ENCODE results near the gene PNLIPRP2. TPM values are rescaled to one million over a fixed set of nuclear protein-coding genes. Genes with fewer than 3 reads are reported as not detected.

Gene PNLIPRP2
- total and polyA plus RNA-seq, 2 experiments from 2014 or later: 16.7 to 21.1 TPM

DNA sequence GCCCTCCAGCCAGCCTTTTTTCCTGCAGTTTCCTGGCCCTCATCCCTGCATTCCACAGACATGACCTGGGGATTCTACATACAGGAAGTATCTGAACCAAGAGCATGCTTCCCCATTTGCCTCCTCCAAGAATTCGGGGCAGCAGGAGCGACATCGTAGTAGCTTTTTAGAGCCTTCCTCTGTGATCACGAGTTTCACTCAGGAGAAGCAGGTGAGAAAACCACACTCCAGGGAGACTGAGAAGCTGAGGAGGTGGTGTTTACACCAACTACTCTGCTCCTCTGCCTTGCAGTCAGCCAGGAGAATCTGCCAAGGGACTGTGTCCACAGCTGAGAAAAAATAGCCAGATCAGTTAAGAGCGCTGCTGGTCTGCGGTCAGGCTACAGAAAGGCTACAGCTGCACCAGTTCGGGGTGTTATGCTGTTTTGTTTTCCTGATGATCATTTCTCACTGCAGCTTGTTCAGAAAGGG is 67.5 kb downstream of the PNLIPRP2 start:
- H2AFZ ChIP-seq: no peak overlapping the region

DNA sequence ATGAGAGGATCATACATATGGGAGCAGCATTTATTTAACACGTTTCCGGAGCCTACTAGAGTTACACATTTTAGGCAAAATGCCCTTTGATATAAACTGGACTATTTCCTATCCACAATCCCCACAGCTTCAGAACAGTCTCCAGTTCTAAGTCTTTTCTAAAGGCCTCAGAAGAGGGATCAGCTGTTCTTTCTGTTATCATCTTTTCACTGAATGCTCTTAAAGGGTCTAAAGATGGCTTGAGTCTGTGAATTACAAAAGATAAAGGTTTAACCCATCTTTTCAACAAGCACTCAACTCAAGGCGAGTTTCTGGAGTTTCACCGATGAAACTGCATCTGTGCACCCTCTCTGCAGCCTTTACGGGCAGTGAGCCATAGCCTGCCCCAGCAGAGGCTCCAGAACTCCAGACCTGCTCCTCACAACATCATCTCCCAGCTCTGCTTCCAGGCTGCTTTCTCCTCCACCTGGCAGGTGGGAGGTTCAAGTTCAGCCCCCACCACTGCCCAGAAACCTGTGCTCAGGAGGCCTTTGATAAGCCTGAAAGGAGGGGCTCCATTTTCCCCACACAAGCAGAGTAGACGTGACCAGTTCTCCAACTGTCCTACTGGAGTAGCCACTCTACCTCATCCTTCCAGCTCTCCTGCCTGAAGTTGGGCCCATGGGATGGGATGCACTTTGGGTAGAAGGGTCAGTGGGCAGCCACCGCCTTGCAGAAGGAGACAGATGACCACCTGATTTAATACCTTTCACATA is 68.2 kb downstream of the PNLIPRP2 start:
- DNase-seq (ENCODE audit: low spot score): no peak
- H3K27ac ChIP-seq: peak overlapping the region; percentile 11
- H3K9me3 ChIP-seq (ENCODE audit: low read depth): no peaks in the 10 kb centered on the region
- H3K4me1 ChIP-seq (ENCODE audit: insufficient read depth): peaks cover 14% of the 10 kb centered on the region
- WGBS (ENCODE audit: low lambda C conversion rate, missing lambda C conversion rate): 58% methylated on average over 7 of the region's 7 CpGs
- no peak overlapping the region for H2AFZ ChIP-seq
- H3K27me3 ChIP-seq: no peaks in the 10 kb centered on the region
- no peaks in the 10 kb centered on the region for H4K20me1 ChIP-seq (ENCODE audit: insufficient read depth, poor library complexity, severe bottlenecking)
- no peak overlapping the region for H3K4me3 ChIP-seq
- H3K79me2 ChIP-seq: no peaks in the 10 kb centered on the region
- TF ChIP-seq EZH2phosphoT487 (IDR thresholded peaks at IDR 0.05; ENCODE audit: low read depth, severe bottlenecking, unreplicated experiment) (no peak), EZH2 (IDR thresholded peaks at IDR 0.05; ENCODE audit: borderline replicate concordance) (no peak)
- TF ChIP-seq, protein P1, sequence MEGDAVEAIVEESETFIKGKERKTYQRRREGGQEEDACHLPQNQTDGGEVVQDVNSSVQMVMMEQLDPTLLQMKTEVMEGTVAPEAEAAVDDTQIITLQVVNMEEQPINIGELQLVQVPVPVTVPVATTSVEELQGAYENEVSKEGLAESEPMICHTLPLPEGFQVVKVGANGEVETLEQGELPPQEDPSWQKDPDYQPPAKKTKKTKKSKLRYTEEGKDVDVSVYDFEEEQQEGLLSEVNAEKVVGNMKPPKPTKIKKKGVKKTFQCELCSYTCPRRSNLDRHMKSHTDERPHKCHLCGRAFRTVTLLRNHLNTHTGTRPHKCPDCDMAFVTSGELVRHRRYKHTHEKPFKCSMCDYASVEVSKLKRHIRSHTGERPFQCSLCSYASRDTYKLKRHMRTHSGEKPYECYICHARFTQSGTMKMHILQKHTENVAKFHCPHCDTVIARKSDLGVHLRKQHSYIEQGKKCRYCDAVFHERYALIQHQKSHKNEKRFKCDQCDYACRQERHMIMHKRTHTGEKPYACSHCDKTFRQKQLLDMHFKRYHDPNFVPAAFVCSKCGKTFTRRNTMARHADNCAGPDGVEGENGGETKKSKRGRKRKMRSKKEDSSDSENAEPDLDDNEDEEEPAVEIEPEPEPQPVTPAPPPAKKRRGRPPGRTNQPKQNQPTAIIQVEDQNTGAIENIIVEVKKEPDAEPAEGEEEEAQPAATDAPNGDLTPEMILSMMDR (IDR thresholded peaks at IDR 0.05; ENCODE audit: poor library complexity): no peak
- peak overlapping the region; percentile 36 for H3K4me2 ChIP-seq
- no peaks in the 10 kb centered on the region for H3K36me3 ChIP-seq (replicated peaks; ENCODE audit: insufficient read depth, low read depth)
- H3K9me2 ChIP-seq (replicated peaks; ENCODE audit: insufficient read depth): no peaks in the 10 kb centered on the region

More for the DNA sequence above, 67.5 kb downstream of the PNLIPRP2 start:
- no peaks in the 10 kb centered on the region for H3K27me3 ChIP-seq
- 62% methylated on average over 7 of the region's 7 CpGs for WGBS (ENCODE audit: low lambda C conversion rate, missing lambda C conversion rate)
- H4K20me1 ChIP-seq (ENCODE audit: insufficient read depth, poor library complexity, severe bottlenecking): no peaks in the 10 kb centered on the region
- peak overlapping the region; percentile 11 for H3K27ac ChIP-seq
- TF ChIP-seq, protein P1 (IDR thresholded peaks at IDR 0.05; ENCODE audit: poor library complexity): no peak
- no peaks in the 10 kb centered on the region for H3K36me3 ChIP-seq (replicated peaks; ENCODE audit: insufficient read depth, low read depth)
- no peak overlapping the region for H3K4me3 ChIP-seq
- peaks cover 14% of the 10 kb centered on the region for H3K4me1 ChIP-seq (ENCODE audit: insufficient read depth)
- no peaks in the 10 kb centered on the region for H3K9me2 ChIP-seq (replicated peaks; ENCODE audit: insufficient read depth)
- H3K4me2 ChIP-seq: peak overlapping the region; percentile 36
- no peaks in the 10 kb centered on the region for H3K9me3 ChIP-seq (ENCODE audit: low read depth)
- no peaks in the 10 kb centered on the region for H3K79me2 ChIP-seq
- peak; percentile 23 for DNase-seq (ENCODE audit: low spot score)

DNA sequence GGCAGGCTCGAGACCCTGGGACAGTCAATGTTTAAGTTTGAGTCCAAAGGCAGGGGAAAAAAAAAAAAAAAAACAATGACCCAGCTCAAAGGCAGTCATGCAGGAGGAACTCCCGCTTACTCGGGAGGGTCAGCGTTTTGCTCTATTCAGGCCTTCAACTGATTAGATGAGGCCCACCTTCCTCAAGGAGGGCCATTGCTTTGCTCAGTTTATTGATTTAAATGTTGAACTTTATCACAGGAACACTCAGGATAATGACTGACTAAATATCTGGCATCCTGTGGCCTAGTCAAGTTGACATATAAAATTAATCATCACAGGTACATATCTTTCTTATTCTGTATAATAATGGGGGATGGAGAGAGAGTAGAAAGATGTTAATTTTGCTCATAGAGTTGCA is 69.0 kb downstream of the PNLIPRP2 start:
- WGBS (ENCODE audit: low lambda C conversion rate, missing lambda C conversion rate): 95% methylated on average over 4 of the region's 4 CpGs
- no peak overlapping the region for H3K27ac ChIP-seq
- no peak overlapping the region for H3K4me3 ChIP-seq
- H3K9me2 ChIP-seq (replicated peaks; ENCODE audit: insufficient read depth): no peaks in the 10 kb centered on the region
- H2AFZ ChIP-seq: no peak overlapping the region
- H3K4me2 ChIP-seq: no peak overlapping the region
- H3K27me3 ChIP-seq: no peaks in the 10 kb centered on the region
- H3K36me3 ChIP-seq (replicated peaks; ENCODE audit: insufficient read depth, low read depth): no peaks in the 10 kb centered on the region
- H4K20me1 ChIP-seq (ENCODE audit: insufficient read depth, poor library complexity, severe bottlenecking): no peaks in the 10 kb centered on the region
- H3K4me1 ChIP-seq (ENCODE audit: insufficient read depth): peaks cover 20% of the 10 kb centered on the region
- H3K79me2 ChIP-seq: no peaks in the 10 kb centered on the region
- H3K9me3 ChIP-seq (ENCODE audit: low read depth): no peaks in the 10 kb centered on the region
- DNase-seq (ENCODE audit: low spot score): no peak
- TF ChIP-seq, protein P1 (IDR thresholded peaks at IDR 0.05; ENCODE audit: poor library complexity): no peak
